ENCODE data around the gene ALKBH8. TPM values are rescaled to one million over a fixed set of nuclear protein-coding genes. Genes with fewer than 3 reads are reported as not detected.

Gene ALKBH8
- total and polyA plus RNA-seq, 2 of the 13 experiments (the other 11 are each of a cell fraction or from before 2014, with no cell fraction given), result 2.4 to 9.1 TPM

GRCh38 chr11:107468596-107468995 lies 96.9 kb downstream of the ALKBH8 start:
- ChIA-PET CTCF (ENCODE audit: low intra/inter-chr PET ratio, low total read pairs) (no interaction called here), POLR2A (interaction anchor here (0.8 kb wide), 1 partner anchor 11 kb away, joined by 3 read pairs; the partner anchor contains the start of gene CWF19L2)
- H3K79me2 ChIP-seq (ENCODE audit: insufficient read depth, low read length), result no peaks in the 10 kb centered on the region
- H3K27me3 ChIP-seq (ENCODE audit: control insufficient read depth in 1 of 2, insufficient read depth in 2 of 2, low read length in 2 of 2), result no peaks in the 10 kb centered on the region; a peak in 1 of 5 replicates
- no peak overlapping the region for H3K9ac ChIP-seq (ENCODE audit: insufficient read depth, low read depth, low read length)
- no peaks in the 10 kb centered on the region for H3K36me3 ChIP-seq (replicated peaks in 1 of 2; ENCODE audit: control insufficient read depth in 1 of 2, insufficient read depth in 2 of 2, low read length in 2 of 2)
- H4K20me1 ChIP-seq (ENCODE audit: insufficient read depth, low read length), result no peaks in the 10 kb centered on the region
- H3K9me3 ChIP-seq (ENCODE audit: low read length), result no peaks in the 10 kb centered on the region
- FAIRE-seq (no peak), DNase-seq (ENCODE audit: low spot score) (no peak), ATAC-seq (no peak)
- no TSS peak for BruUV-seq (replicated peaks)
- 21% methylated on average over 3 of the region's 3 CpGs for WGBS (ENCODE audit: low lambda C conversion rate)
- TF ChIP-seq ZNF407 (CRISPR knock-in tag; IDR thresholded peaks at IDR 0.05; ENCODE audit: not compliant biosample characterization) (no peak), MIER3 (CRISPR knock-in tag; IDR thresholded peaks at IDR 0.05; ENCODE audit: borderline replicate concordance) (no peak)
- no peaks in the 10 kb centered on the region for H3K4me1 ChIP-seq (ENCODE audit: insufficient read depth, low read length)
- H3K4me2 ChIP-seq (ENCODE audit: low read depth, low read length), result no peak overlapping the region
- in situ Hi-C loops (cut with HindIII; ENCODE audit: extremely low pct_ligation_motif_present, low pct_unique_long_range_greater_than_20kb) (no loop called here), intact Hi-C loops (cut with micrococcal nuclease; ENCODE audit: unreplicated experiment) (no loop called here)
- no peak overlapping the region for H3K27ac ChIP-seq (ENCODE audit: extremely low read length, insufficient read depth, low read length)
- H3K4me3 ChIP-seq (replicated peaks in 1 of 3; ENCODE audit: insufficient read depth in 1 of 3, low read depth in 2 of 3, low read length in 3 of 3), result no peak overlapping the region
- H2AFZ ChIP-seq (ENCODE audit: low read length), result no peak overlapping the region
